HS-27A (cell line): ENCODE results near the gene SLC8A2.

ENCODE experiments used
- DNase-seq: peaks from one replicate; pipeline ENCODE4 v3.0.0-alpha.2; 2012; ENCODE audit warnings: low read depth, missing footprints

SLC8A2 gene, protein sequence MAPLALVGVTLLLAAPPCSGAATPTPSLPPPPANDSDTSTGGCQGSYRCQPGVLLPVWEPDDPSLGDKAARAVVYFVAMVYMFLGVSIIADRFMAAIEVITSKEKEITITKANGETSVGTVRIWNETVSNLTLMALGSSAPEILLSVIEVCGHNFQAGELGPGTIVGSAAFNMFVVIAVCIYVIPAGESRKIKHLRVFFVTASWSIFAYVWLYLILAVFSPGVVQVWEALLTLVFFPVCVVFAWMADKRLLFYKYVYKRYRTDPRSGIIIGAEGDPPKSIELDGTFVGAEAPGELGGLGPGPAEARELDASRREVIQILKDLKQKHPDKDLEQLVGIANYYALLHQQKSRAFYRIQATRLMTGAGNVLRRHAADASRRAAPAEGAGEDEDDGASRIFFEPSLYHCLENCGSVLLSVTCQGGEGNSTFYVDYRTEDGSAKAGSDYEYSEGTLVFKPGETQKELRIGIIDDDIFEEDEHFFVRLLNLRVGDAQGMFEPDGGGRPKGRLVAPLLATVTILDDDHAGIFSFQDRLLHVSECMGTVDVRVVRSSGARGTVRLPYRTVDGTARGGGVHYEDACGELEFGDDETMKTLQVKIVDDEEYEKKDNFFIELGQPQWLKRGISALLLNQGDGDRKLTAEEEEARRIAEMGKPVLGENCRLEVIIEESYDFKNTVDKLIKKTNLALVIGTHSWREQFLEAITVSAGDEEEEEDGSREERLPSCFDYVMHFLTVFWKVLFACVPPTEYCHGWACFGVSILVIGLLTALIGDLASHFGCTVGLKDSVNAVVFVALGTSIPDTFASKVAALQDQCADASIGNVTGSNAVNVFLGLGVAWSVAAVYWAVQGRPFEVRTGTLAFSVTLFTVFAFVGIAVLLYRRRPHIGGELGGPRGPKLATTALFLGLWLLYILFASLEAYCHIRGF

DNA sequence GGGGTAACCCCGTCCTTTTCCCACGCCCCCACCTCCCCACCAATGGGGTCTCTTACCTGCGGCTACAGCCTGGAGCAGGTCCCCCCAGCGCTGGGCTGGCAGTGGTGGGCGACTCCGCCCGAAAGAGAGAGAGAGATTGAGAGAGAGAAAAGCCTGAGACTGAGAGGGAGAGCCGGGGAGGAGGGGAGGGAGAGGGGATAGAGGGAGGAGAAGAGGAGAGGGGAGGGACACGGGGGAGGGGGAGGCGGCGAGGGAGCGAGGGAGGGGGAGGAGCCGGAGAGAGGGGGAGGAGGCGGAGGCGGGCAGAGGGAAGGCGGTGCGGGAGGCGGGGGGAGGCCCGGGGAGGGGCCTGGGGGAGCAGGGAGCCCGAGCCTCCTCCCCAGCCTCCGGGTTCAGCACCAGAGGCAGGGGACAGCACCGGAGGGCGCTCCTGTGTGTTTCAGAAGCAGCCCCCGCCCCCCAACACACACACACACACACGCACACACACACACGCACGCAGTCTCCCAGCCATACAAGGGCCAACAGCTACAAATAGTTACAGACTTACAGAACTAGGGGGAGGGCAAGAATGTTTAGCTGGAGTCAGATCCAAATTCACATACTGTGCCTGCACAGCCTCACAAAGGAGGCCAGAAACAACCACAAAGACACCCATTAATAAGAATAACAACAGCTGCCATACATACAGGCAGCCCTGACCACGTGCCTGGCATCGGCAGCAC lies at the start of gene SLC8A2:
Gene SLC8A2, minus strand, starts transcription at position 161 of the 725 bp plus-strand sequence. CDS start 5,490 bp downstream, outside the sequence.
- DNase-seq, result no peak

DNA sequence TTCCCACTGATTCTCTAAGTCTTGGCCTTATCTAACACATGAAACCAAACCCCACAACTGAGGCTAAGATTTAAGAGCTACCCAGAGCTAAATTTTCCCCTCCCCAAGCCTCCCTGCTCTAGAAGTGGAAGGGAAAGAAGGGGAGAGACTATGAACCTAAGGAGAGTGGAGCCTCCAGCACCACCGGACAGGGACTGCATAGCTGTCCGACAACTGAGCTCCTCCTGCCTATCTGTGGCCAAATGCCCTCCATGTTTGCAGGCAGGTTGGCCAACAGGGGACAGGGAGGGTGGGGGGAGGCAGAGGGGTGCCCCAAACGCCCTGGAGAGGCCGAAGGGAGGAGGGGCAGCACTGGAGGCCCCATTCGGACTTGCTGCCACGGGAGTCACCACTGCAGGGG lies 49.1 kb upstream of the SLC8A2 start:
- no peak for DNase-seq

DNA sequence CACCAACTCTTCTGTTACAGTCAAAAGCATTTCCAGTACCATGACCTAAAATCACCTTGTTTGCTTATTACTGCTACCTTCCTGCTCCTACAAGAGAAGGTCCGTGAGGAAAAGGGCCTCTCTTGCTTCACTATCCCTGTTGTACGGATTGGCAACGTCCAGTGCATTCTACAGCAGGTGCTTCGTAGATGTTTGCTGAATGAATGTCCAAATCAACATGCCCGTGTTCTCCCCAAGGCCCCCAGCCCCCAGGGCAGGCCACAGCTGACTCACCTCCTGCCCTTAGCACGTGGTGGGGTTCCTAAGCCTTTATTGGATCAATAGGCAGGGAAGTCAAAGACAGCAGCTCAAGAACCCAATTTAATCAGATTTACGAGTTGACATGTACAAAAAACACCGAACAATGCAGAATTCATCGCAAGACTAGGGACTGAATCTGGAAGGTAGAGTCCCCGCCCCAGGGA lies 48.7 kb upstream of the SLC8A2 start:
- no peak for DNase-seq

DNA sequence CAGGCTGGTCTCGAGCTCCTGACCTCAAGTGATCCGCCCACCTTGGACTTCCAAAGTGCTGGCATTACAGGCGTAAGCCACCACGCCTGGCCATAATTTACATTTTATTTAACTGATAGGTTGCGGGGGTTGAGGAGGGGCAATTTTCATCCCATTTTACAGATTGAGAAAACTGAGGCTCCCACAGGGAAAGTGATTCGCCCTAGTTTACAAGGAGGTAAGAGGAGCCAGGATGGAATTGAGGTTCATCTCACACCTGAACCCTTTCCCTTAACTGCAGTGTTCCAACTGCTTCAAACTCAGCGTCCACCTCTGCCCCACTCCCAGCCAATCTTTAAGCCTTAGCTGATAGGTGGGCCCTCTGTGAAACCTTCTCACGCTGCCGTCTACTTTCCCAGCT lies 47.2 kb upstream of the SLC8A2 start:
- DNase-seq, result no peak

DNA sequence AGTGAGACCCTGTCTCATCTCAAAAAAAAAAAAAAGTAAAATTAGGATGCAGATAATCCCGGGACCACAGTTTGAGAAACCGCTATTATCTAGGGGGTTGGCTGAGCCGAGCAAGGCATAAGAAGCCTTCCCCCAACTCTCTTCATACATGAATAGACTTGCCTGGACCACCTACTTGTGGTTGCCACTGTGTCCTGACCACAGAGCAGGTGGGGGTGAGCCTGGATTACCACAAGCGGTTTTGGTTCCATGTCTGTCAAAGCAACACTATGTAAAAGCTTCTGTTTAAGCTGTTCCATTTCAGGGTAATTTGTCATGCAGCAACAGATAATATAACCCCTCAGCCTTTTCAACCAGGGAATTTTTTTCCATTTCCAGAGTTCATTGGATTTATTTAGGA lies 46.4 kb upstream of the SLC8A2 start:
- DNase-seq, result no peak

DNA sequence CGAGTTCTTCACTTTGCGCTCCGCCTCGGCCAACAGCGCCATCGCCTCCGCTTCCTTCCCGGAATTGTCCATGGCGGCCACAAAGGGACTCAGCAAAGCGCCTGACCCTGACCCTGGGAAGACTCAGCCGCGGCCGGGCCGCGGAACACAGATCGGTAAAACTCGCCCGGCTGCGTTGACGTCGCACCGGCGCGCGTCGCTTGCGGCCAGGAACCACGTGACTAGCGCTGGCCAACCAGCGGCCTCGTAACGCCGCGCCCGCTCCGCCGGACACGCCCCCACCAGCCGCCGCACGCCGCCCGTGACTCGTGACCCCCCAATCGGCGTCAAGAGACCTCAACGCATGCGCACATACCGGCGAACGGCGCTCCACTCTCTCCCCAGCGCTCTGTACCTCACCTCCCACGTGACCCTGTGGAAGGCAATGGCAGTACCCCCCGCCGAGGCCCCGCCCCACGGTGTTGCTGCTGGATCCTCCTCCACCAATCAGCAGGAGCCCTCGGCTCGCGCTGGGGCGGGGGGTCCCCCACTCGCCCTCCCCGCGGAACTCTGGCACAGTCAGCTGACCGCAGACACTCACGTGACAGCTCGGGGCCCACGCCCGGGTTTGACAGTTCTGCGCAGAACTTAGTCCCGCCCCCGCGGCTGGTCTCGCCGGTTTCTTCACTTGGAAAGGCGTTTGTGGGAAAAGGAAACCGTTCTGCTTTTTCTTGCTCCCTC lies 43.3 kb upstream of the SLC8A2 start, which contains the start of gene NAPA:
Gene NAPA, minus strand, starts transcription at position 195 of the 720 bp plus-strand sequence. Its CDS starts 123 bp downstream, at position 72.
- DNase-seq, result peak; percentile 99

DNA sequence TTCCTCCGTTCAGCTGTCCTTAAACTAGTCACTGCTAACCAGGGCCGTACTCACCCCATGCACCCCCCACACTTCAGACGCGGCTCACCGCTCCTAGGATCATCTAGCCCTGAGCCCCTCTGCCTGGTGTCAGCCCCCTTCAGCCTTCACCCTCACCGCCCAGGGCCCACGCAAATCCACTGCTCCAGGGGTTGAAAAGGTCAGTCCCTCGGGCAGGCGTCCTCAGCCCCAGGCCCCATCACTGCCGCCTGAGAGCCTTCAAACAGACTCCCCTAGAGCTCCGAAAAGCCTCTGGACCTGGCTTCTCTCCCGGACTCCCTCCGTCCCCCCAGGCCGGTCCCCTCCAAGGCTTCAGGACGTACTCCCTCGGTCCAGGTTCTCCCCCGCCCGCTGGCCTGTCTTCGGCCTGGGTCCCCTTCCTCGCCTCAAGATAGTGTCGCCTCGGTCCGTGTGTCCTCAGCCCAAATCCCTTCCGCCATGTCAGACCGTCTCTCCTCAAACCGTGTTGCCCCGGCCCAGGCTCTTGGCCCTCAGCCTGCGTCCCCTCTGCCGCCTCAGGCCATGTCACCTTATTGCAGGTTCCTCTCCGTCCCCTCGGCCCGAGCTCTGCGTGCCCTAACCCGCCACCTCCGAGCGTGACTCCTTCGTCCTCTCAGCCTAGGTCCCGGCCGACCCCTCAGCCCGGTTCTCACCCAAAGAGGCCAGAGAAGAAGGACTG lies 42.6 kb upstream of the SLC8A2 start:
- no peak for DNase-seq

DNA sequence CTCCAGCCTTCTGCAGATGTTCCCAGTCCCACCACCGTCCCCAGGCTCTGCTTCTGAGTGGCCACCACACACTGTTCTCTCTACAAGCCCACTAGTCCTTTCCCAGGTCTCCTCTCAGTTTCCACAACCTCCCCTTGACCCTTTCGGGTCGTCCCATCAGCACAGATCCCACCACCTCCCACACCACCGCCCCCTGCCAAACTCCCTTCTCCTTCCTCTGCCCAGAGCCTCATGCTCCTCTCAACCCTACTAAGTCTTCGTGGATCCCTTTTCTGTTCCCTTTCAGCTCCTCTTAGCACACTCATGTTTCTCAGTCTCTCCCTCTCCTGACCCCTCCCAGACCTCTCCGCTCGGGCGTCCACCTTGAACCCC lies 41.2 kb upstream of the SLC8A2 start:
- DNase-seq, result no peak

DNA sequence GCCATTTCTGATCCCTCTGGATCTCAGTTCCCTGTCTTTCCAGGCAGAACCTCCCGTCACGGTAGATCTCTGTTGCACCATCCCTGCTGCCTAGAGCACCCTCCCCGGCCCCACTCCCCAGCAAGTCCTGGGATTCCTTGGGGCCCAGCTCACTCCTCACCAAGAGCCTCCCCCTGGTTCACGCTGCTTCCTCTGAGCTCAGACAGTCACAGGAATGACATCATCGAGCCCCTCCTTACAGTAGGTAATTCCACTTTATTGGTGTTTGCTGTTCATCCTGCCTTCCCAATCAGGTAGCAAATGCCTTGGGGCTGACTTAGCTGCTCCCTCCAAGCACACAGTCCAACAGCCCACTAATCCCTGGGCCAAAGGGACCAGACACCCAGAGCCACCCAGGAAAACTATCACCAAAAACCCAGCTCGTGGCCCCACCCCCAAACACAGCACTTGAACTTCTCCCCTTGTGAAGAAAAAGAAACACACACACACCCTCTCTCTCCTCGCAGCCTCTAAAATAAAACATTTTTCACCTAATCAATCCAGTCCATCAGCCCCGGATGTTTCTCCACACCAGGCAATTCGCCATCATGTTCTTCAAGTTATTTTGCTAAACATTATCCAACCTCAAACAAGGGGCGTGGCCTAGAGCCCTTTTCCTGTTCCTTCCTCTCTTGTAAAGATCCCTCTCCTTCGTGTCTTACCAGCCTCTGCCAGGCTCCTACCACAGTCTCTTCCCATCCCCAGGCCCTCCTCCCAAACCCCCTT lies 40.7 kb upstream of the SLC8A2 start:
- DNase-seq, result no peak

DNA sequence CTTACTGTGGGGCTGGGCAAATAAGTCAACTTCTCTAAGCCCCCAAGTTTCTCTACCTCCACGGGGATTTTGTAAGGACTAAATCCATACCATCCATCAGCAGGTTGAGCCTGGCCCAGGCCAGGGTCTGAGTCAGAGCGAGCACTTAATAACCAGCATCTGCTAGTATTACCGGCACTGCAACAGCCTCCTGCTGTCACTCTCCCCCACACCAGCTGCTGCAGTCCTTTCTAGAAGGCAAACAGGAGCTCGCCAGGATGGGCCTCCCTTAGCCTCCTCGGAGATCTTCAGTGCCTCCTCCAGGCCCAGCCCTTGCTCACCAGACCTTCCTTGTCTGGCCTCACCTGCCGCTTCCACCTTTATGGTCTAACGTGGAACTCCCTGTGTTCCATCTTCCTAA lies 40.0 kb upstream of the SLC8A2 start:
- DNase-seq, result no peak

DNA sequence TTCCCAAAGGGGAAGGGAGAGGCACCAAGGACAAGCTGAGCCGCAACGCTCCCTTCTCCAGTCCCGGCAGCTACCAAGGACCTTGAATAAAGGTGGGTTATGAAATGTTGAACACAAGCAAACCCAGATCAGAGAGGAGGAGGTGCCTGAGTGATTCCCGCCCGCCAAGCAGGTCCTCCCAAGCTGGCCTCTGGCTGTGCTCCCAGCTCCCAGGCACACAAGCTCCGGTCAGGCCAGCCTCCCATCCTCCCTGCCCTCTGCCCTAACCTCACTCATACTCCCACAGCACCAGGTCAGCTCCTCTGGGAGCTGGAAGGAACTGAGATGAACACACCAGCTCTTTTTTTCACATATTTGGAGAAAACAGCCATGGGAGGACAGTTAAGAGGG lies 39.4 kb upstream of the SLC8A2 start:
- no peak for DNase-seq

DNA sequence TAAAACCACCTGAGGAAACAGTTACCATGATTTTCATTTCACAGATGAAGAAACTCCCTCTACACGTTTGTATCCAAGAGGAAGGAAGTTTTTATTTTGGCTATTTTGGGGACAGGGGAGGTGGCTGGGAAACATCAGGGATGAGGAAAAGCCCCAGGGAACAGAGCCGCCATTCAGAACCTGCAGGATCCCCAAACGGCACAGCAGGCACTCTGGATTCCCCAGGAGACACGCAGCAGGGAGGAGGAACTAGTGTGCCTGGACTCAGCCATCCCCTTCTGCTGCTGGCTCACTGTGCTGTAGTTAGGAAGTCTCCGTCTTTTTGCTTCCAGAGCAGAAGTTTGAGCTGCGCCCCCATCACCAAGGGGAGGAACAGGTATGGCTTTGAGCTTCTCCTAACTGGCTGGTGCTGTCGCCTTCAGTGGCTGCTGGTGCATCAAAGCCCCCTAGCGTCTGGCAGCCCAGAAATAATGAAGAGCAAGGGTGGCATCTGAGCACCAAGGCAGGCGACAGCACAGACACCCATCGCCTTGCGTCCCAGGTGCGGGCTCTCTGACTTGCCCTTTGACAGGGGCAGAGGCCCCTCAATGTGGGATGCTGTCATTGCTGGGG lies 38.9 kb upstream of the SLC8A2 start:
- DNase-seq, result no peak

DNA sequence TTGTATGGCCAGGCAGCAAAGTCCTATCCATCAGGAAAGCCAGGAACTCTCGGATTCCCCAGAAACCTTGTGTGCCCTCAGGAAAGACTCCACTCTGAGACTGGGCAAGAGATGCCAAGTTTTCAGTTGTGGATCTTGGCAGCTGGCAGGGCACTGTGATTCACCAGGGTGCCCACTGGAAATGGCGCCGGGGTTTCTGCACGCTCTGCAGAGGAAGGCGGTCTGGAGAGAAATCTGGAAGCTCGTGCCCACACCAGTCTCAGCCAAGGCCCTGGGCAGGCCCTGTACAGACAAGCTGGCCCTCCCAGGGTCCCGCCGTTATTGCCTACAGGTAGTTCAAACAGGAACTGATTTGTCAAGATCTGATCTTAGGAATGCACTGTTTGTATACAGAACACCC lies 38.3 kb upstream of the SLC8A2 start:
- DNase-seq, result no peak

DNA sequence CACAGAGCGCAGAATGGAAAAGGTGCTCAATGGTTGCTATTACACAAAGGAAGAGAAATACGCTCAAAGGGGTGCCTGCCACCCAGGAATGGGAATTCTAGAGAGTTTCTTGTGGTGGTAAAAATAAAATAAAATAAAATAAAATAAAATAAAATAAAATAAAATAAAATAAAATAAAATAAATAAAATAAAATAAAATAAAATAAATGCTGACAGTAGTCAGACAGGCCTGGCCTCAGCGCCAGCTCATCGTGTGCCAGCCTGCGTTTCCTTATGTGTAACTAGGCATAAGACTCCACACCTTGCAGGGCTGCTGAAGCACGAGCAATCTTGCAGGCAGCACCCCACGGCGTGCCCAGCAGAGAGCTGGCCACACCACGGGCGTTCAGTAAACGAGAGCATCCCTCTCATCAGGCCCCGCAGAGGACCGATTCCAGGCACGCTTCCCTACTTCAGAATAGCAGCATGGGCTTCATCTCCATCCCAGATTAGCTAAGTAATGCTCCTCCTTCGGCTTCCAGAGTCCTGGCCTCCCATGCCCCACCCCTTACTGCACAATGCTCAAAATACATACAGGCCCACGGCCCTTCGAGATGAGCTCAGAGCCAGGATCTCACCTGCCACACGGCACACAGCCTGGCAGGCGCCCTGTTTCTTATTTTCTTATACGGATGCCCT lies 37.6 kb upstream of the SLC8A2 start:
- DNase-seq, result no peak

DNA sequence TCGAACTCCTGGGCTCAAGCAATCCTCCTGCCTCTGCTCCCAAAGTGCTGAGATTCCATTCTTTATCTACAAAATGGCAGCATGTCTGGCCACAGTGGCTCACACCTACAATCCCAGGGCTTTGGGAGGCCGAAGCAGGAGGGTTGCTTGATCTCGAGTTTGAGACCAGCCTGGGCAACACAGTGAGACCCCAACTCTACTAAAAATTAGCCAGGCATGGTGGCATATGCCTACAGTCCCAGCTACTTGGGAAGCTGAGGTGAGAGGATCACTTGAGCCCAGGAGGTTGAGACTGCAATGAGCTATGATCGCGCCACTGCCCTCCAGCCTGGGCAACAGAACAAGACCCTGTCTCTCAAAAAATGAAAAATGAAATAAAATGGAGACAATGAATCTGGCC lies 37.0 kb upstream of the SLC8A2 start:
- no peak for DNase-seq

DNA sequence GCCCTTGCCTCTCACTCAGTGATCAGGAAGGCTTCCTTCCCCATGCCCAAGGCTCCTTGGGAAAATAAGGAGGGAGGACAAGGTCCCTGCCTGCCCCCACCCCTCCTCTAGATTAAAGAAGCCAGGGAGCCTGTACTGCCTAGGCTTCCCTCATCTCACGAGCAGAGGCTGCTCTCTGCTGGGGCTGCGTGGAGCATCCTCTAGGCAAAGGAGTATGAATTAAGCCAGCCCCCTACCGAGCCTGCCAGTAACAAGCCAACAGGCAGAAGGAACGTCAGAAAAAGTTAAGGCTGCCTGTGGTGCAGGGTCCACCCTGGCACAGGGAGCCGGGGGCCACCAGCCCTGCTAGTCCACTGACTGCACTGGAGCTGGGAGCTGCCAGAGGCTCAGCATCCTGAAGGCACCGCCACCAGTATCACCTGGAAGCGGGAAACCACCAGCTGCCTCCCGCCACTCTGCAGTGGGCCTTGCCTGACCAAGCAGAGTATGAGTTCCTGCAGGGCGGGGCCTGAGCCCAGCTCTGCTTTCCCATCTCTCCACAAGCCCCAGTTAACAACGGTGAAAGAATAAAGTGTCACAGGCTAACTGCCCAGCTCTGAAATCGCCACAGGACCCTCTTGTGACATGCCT lies 36.3 kb upstream of the SLC8A2 start:
- DNase-seq, result no peak

DNA sequence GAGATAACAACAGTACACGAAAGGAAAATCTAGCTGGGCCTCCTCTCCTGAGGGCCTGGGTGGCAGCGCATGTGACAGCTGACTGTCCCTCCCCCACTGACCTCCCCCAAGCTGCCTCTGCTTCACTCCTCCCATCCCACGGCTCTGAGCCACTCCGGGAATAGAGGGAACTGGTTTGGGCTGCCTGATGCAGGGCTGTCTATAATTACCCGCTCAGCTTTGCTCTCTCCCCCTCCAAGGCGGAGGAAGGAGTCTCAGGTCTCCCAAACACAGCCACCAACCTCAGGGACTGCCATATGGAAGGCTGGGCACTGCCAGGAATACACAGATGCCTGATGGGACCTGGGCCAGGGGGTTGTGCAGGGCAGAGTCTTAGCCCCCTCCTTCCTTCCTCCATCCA lies 35.3 kb upstream of the SLC8A2 start:
- no peak for DNase-seq

DNA sequence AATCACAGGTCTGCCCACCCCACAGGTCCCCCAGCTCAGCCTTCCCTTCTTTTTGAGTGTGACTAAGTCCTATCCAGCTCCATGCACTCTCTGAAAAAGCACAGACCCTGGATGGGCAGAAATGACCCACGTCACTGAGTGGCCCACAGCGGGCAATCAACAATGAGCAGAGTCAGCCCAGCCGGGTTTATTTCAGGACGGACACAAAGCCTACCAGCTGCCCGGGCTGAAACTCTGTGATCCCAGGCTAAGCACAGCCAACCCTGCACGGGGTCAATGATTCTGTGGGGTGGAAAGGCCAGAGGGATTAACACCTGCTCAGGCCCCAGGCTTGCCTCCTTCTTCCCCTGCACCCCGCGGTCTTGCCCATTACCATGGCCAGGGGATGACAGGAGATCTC lies 34.8 kb upstream of the SLC8A2 start:
- no peak for DNase-seq

DNA sequence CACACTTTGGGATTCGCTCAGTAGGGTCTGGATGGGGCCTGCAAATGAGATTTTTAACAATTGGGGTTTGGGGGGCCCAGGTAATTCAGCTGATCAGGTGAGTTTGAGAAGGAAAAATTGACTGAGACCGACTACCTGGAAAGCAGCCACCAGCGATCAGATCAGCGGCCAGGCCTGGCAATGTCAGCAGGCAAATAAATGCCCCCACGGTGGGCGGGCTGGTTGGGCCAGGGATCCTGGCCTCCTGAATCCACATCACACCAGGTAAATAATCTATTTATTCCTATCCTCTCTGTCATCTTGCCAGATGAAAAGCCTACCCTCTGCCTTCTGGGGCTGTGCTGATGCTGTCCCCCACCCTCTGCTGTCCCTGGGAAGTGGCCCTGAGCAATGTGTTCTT lies 33.8 kb upstream of the SLC8A2 start:
- no peak for DNase-seq
